Measurements from ENCODE around the gene ZMYM3. TPM values are rescaled to one million over a fixed set of nuclear protein-coding genes. Genes with fewer than 3 reads are reported as not detected.

Gene ZMYM3
- total and polyA plus RNA-seq, 2 of the 4 experiments (the other 2 are of a cell fraction): 10.0 to 28.1 TPM

DNA sequence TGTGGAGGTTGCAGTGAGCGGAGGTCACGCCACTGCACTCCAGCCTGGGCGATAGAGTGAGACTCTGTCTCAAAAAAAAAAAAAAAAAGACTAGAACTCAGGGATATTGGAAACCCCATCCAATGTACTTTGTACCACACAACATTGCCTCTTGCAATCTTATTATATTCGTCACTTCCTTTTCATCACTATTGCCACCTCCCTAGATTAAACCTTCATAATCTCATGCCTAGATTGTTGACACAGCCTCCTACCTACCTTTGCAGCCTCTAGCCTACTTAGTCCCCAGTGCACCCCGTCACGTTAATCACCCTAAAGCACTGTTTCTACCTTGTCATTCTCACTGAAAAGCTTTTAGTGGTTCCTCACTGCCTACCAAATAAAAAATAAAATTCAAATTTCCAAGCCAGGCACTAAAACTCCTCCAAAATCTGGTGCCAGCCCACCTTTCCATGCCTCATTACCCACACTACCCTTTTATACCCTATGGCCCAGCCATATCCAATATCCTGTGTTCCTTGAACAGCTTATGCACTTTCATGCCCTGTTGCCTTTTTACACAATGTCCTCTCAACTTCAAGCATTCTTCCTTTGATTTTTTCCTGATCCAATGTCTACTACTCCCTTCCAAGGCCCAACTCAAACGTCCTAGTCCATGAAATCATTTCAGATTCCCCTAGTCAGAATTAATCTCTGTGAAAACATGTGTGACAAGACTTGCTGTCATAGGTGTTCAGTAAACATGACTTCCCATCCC is 54.5 kb downstream of the ZMYM3 start:
- H4K5ac ChIP-seq (ENCODE audit: low read depth, low read length): no peak overlapping the region

More for the DNA sequence above, 54.5 kb downstream of the ZMYM3 start:
- Histone ChIP-seq H3K36me3 (ENCODE audit: control insufficient read depth, insufficient read depth, low read length) (no peaks in the 10 kb centered on the region), H2BK15ac (ENCODE audit: low read depth, low read length) (no peak overlapping the region), H4K8ac (ENCODE audit: low read depth in 2 of 2, low read length in 2 of 2) (no peak overlapping the region), H2AK5ac (ENCODE audit: low read depth, low read length) (no peak overlapping the region), H3K18ac (ENCODE audit: low read depth, low read length) (no peak overlapping the region), H2BK20ac (ENCODE audit: low read depth, low read length) (no peak overlapping the region), H3K4me2 (ENCODE audit: low read depth, low read length) (no peak overlapping the region), H3K4ac (ENCODE audit: low read depth, low read length) (no peak overlapping the region), H3K4me1 (ENCODE audit: control insufficient read depth, insufficient read depth, low read length) (no peaks in the 10 kb centered on the region), H2BK120ac (ENCODE audit: low read depth, low read length) (no peak overlapping the region), H3K14ac (replicated peaks; ENCODE audit: low read depth, low read length) (no peak overlapping the region), H3K9me3 (ENCODE audit: control insufficient read depth, insufficient read depth, low read length) (no peaks in the 10 kb centered on the region), H2AFZ (replicated peaks; ENCODE audit: low read length, poor library complexity) (no peak overlapping the region), H3K27me3 (ENCODE audit: control insufficient read depth, insufficient read depth, low read length) (no peaks in the 10 kb centered on the region; the same call in 1 of the 2 replicates), H2BK5ac (ENCODE audit: low read depth, low read length, poor library complexity, severe bottlenecking) (no peak overlapping the region), H3K56ac (ENCODE audit: extremely low read depth, insufficient read depth, low read length) (no peak overlapping the region), H4K20me1 (ENCODE audit: insufficient read depth, low read length) (no peaks in the 10 kb centered on the region), H2AK9ac (replicated peaks; ENCODE audit: low read depth, low read length, poor library complexity) (no peak overlapping the region), H3K9ac (ENCODE audit: low read depth, low read length) (no peak overlapping the region), H3K23ac (ENCODE audit: low read depth, low read length) (no peak overlapping the region), H3K27ac (ENCODE audit: insufficient read depth, low read length) (no peak overlapping the region), H3K79me1 (ENCODE audit: low read depth in 1 of 2, low read length in 2 of 2) (no peaks in the 10 kb centered on the region), H4K91ac (ENCODE audit: insufficient read depth, low read depth, low read length) (no peak overlapping the region), H3K4me3 (ENCODE audit: insufficient read depth, low read depth, low read length) (no peak overlapping the region), H3K9me1 (ENCODE audit: insufficient read depth, low read length) (no peaks in the 10 kb centered on the region)
- 68% methylated on average over 3 of the region's 7 CpGs; no CpG with 5 or more reads in 1 of the 2 experiments for WGBS, 2 experiments (ENCODE audit: extremely low coverage in 2 of 2, insufficient read length in 1 of 2)
- ChIA-PET CTCF (no interaction called here), POLR2A (ENCODE audit: unreplicated experiment) (no interaction called here)
- BruUV-seq (replicated peaks): no TSS peak
- intact Hi-C loops (cut with micrococcal nuclease) (no loop called here), in situ Hi-C loops (cut with MboI; ENCODE audit: low sequenced_read_pairs) (no loop called here), dilution Hi-C loops (cut with HindIII; ENCODE audit: low sequenced_read_pairs, unreplicated experiment) (no loop called here)
- no peak for DNase-seq
- TF ChIP-seq POLR2A (IDR thresholded peaks at IDR 0.05; ENCODE audit: low read depth, low read length): no peak
- TF ChIP-seq MAZ (IDR thresholded peaks at IDR 0.05; ENCODE audit: borderline replicate concordance, low read depth, low read length): no peak
- TF ChIP-seq RFX5 (IDR thresholded peaks at IDR 0.05; ENCODE audit: low read depth, low read length): no peak
- TF ChIP-seq, protein P1, sequence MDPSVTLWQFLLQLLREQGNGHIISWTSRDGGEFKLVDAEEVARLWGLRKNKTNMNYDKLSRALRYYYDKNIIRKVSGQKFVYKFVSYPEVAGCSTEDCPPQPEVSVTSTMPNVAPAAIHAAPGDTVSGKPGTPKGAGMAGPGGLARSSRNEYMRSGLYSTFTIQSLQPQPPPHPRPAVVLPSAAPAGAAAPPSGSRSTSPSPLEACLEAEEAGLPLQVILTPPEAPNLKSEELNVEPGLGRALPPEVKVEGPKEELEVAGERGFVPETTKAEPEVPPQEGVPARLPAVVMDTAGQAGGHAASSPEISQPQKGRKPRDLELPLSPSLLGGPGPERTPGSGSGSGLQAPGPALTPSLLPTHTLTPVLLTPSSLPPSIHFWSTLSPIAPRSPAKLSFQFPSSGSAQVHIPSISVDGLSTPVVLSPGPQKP (IDR thresholded peaks at IDR 0.05; ENCODE audit: borderline replicate concordance, low read depth, low read length): no peak
- TF ChIP-seq RAD21 (IDR thresholded peaks at IDR 0.05; ENCODE audit: low read length): no peak
- TF ChIP-seq BHLHE40 (IDR thresholded peaks at IDR 0.05; ENCODE audit: low read depth, low read length): no peak
- no peak for TF ChIP-seq FOS (IDR thresholded peaks at IDR 0.05; ENCODE audit: low read depth, low read length)
- TF ChIP-seq CEBPB (IDR thresholded peaks at IDR 0.05; ENCODE audit: low read depth, low read length): no peak
- TF ChIP-seq SMC3 (IDR thresholded peaks at IDR 0.05; ENCODE audit: low read depth, low read length): no peak
- TF ChIP-seq USF2 (IDR thresholded peaks at IDR 0.05; ENCODE audit: low read depth, low read length): no peak
- TF ChIP-seq RCOR1 (IDR thresholded peaks at IDR 0.05; ENCODE audit: insufficient replicate concordance, low read length): no peak
- no peak for TF ChIP-seq MAFK (IDR thresholded peaks at IDR 0.05; ENCODE audit: low read depth, low read length)
- TF ChIP-seq CHD1 (IDR thresholded peaks at IDR 0.05; ENCODE audit: low read depth, low read length): no peak
- ATAC-seq (ENCODE audit: low read depth): no peak

Measured in IMR-90 (cell line).